AG10803 (cell line): Measurements from ENCODE around the gene CRYZL1.

Experiments
- DNase-seq: peaks from one replicate; pipeline ENCODE4 v3.0.0; 2010; ENCODE audit warnings: low read depth
- H3K4me3 ChIP-seq: 2 replicates; pipeline ENCODE4 v1.5.1; 2011; ENCODE audit warnings: mild to moderate bottlenecking, low read length, control low read depth
- TF ChIP-seq, protein P1 (sequence below): conservative IDR thresholded peaks from 2 replicates; pipeline ENCODE4 v1.5.1; 2011; ENCODE audit warnings: mild to moderate bottlenecking, low read length, control low read depth, inconsistent platforms

Gene CRYZL1

GRCh38 chr21:33572350-33572749 lies 69.2 kb downstream of the CRYZL1 start:
- no peak for DNase-seq
- TF ChIP-seq, protein P1, sequence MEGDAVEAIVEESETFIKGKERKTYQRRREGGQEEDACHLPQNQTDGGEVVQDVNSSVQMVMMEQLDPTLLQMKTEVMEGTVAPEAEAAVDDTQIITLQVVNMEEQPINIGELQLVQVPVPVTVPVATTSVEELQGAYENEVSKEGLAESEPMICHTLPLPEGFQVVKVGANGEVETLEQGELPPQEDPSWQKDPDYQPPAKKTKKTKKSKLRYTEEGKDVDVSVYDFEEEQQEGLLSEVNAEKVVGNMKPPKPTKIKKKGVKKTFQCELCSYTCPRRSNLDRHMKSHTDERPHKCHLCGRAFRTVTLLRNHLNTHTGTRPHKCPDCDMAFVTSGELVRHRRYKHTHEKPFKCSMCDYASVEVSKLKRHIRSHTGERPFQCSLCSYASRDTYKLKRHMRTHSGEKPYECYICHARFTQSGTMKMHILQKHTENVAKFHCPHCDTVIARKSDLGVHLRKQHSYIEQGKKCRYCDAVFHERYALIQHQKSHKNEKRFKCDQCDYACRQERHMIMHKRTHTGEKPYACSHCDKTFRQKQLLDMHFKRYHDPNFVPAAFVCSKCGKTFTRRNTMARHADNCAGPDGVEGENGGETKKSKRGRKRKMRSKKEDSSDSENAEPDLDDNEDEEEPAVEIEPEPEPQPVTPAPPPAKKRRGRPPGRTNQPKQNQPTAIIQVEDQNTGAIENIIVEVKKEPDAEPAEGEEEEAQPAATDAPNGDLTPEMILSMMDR = no peak
- H3K4me3 ChIP-seq = no peak overlapping the region

- DNase-seq = no peak
- H3K4me3 ChIP-seq = no peak overlapping the region
- TF ChIP-seq, protein P1 = no peak
Observed at GRCh38 chr21:33569991-33570390, 71.5 kb downstream of the CRYZL1 start.

GRCh38 chr21:33568448-33568847 lies 73.1 kb downstream of the CRYZL1 start:
- TF ChIP-seq, protein P1 = no peak
- no peak overlapping the region for H3K4me3 ChIP-seq
- no peak for DNase-seq

DNA sequence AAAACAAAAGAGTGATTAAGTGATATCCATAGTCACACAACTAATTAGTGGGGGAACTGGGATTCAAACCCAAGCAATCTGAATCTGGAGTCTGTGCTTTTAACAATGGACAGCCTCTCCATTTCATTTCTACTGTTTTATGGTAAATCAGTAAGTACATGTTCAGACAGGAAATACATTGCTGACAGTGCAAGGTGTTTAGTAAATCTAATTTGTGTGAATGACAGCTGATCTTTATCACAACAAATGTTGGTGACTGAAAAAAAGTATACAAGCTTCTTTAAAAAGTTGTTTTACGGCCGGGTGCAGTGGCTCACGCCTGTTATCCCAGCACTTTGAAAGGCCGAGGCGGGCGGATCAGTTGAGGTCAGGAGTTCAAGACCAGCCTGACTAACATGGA lies 73.6 kb downstream of the CRYZL1 start:
- TF ChIP-seq, protein P1 = no peak

GRCh38 chr21:33566514-33566913 lies 75.0 kb downstream of the CRYZL1 start:
- TF ChIP-seq, protein P1 = no peak
- H3K4me3 ChIP-seq = no peak overlapping the region
- no peak for DNase-seq

More for the DNA sequence above, 73.6 kb downstream of the CRYZL1 start:
- no peak overlapping the region for H3K4me3 ChIP-seq
- DNase-seq = no peak

DNA sequence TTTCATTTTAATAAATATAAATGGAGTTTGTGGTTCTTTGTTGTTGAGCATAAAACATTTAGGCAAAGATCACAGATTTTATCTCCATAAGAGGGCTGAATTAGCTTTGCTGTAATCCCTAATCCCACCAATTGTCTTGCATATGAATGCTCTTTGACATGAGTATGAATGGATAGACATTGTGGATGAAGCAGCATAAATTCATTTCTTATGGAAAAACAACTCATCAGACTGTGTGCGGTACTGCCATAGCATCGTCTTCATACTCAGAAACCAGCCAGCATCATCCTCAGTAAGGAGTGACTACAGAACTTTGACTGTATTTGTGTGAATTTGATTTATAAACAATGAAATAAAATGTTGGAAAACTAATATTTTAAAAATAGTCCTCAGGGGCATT lies 79.2 kb downstream of the CRYZL1 start:
- TF ChIP-seq, protein P1 = no peak
- H3K4me3 ChIP-seq = no peak overlapping the region
- DNase-seq = no peak

DNA sequence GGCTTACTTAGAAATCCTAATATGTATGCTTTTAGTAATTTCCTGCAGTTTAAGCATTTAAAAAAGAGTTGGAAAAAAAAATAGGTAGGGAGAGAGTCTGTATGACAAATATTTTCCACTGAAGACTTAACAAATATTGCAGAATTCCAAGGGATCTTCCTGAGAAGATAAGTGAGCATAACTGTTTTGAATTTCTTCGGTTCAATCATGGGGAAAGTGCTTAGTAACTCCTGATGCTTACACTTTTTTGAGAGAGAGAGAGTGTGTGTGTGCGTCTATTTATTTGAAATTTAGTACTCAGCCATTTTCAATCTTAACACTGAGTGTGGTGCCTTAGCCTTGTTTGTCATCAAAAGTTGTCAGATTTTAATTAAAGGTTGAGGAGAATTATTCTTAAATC lies 80.2 kb downstream of the CRYZL1 start:
- H3K4me3 ChIP-seq = no peak overlapping the region
- no peak for DNase-seq
- TF ChIP-seq, protein P1 = no peak
